Neural progenitor cell (in vitro differentiated cells): ENCODE data around the gene PLA2G4E. TPM values are rescaled to one million over a fixed set of nuclear protein-coding genes. Genes with fewer than 3 reads are reported as not detected.

Source experiments
- DNase-seq: peaks from one replicate; pipeline ENCODE4 v3.0.0-alpha.2; 2016; ENCODE audit warnings: low spot score
- H2AFZ ChIP-seq: fragments of 200-600 bp; sonication (generic); replicated peaks from 2 replicates; pipeline ENCODE4 v1.6.1; 2016; ENCODE audit warnings: antibody characterized with exemption
- H3F3A ChIP-seq: fragments of 200-600 bp; sonication (generic); 2 replicates; pipeline ENCODE4 v1.6.1; 2016; ENCODE audit warnings: antibody characterized with exemption, low read depth
- H3K27ac ChIP-seq: fragments of 200-600 bp; sonication (generic); 2 replicates; pipeline ENCODE4 v1.5.1; 2016; ENCODE audit warnings: mild to moderate bottlenecking
- H3K27me3 ChIP-seq: fragments of 200-600 bp; sonication (generic); 2 replicates; pipeline ENCODE4 v1.6.1; 2016; ENCODE audit warnings: mild to moderate bottlenecking, moderate library complexity
- H3K36me3 ChIP-seq: fragments of 200-600 bp; sonication (generic); 2 replicates; pipeline ENCODE4 v1.5.1; 2016
- H3K4me1 ChIP-seq: fragments of 200-600 bp; sonication (generic); 2 replicates; pipeline ENCODE4 v1.6.1; 2016; ENCODE audit warnings: mixed run types
- H3K4me2 ChIP-seq: fragments of 200-600 bp; sonication (generic); 2 replicates; pipeline ENCODE4 v1.6.1; 2016
- H3K4me3 ChIP-seq: fragments of 200-600 bp; sonication (generic); 2 replicates; pipeline ENCODE4 v1.5.1; 2016
- H3K79me2 ChIP-seq: fragments of 200-600 bp; sonication (generic); 2 replicates; pipeline ENCODE4 v1.6.1; 2016; ENCODE audit warnings: low read depth
- H3K9ac ChIP-seq: fragments of 200-600 bp; sonication (generic); 2 replicates; pipeline ENCODE4 v1.6.1; 2016
- H3K9me3 ChIP-seq: fragments of 200-600 bp; sonication (generic); 2 replicates; pipeline ENCODE4 v1.5.1; 2016; ENCODE audit warnings: low read depth
- H4K20me1 ChIP-seq: fragments of 200-600 bp; sonication (generic); 2 replicates; pipeline ENCODE4 v1.6.1; 2016; ENCODE audit warnings: low read depth
- H3K27ac Mint-ChIP-seq: 3 replicates; pipeline ENCODE4 v1.8.0; 2021; ENCODE audit warnings: mixed read lengths
- H3K27me3 Mint-ChIP-seq: 2 replicates; pipeline ENCODE4 v1.8.0; 2022; ENCODE audit warnings: low read depth, mild to moderate bottlenecking, inconsistent platforms, moderate library complexity, mixed read lengths; ENCODE audit not compliant: insufficient read depth
- H3K36me3 Mint-ChIP-seq: 3 replicates; pipeline ENCODE4 v1.8.0; 2021; ENCODE audit warnings: mixed read lengths
- H3K4me1 Mint-ChIP-seq: 3 replicates; pipeline ENCODE4 v1.8.0; 2021; ENCODE audit warnings: mixed read lengths
- H3K4me3 Mint-ChIP-seq: 3 replicates; pipeline ENCODE4 v1.8.0; 2021; ENCODE audit warnings: mild to moderate bottlenecking, moderate library complexity, mixed read lengths
- H3K9me3 Mint-ChIP-seq: 3 replicates; pipeline ENCODE4 v1.8.0; 2020; ENCODE audit warnings: mixed read lengths
- EZH2 ChIP-seq: fragments of 200-600 bp; sonication (generic); IDR thresholded peaks from 2 replicates; pipeline ENCODE4 v1.6.1; 2017; ENCODE audit warnings: antibody characterized with exemption, mild to moderate bottlenecking, moderate library complexity
- EZH2phosphoT487 ChIP-seq: fragments of 200-600 bp; sonication (generic); IDR thresholded peaks from 2 replicates; pipeline ENCODE4 v1.6.1; 2017; ENCODE audit warnings: antibody characterized with exemption
- total RNA-seq: library from RNA; depleted of rRNA; stranded (reverse); fragments of >200 nt; gene quantifications from 2 replicates; pipeline ENCODE4 v1.2.3, GENCODE V29; 2015; ENCODE audit warnings: low replicate concordance
- TF ChIP-seq, protein P1 (sequence below): fragments of 200-600 bp; sonication (generic); IDR thresholded peaks from 2 replicates; pipeline ENCODE4 v1.5.1; 2017; ENCODE audit warnings: antibody characterized with exemption, mild to moderate bottlenecking

The PLA2G4E gene
- total RNA-seq, 1 donor from 2014 or later: not detected

DNA sequence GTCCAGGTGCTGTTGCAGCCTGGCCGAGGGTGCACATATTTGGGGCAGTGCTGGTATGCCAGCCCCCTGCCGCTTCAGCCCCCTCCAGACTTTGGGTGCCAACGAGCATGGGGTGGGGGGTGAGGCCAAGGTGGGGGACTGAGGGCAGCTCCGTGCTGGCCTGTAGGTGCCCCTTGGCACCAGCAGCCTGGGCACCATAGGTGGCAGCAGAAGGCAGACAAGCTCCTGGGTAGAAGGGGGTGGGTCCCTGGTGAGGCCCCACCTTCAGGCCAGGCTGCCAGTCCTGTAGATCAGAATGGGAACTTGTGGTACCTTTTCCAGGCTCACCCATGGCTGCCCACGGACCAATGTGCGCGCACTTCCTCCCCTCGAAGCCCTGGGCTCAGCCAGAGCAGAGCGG lies 16.1 kb upstream of the PLA2G4E start:
- Mint-ChIP-seq H3K27me3 (peaks cover 3% of the 10 kb centered on the region), H3K4me3 (no peak overlapping the region), H3K9me3 (no peaks in the 10 kb centered on the region), H3K36me3 (no peaks in the 10 kb centered on the region), H3K27ac (no peak overlapping the region), H3K4me1 (peaks cover 10% of the 10 kb centered on the region)
- Histone ChIP-seq H3K4me3 (no peak overlapping the region), H3K9ac (no peak overlapping the region), H3K27me3 (no peaks in the 10 kb centered on the region), H3K27ac (no peak overlapping the region), H3K79me2 (no peaks in the 10 kb centered on the region), H3K36me3 (no peaks in the 10 kb centered on the region), H4K20me1 (no peaks in the 10 kb centered on the region), H3K9me3 (no peaks in the 10 kb centered on the region), H3F3A (no peaks in the 10 kb centered on the region), H2AFZ (no peak overlapping the region), H3K4me2 (no peak overlapping the region), H3K4me1 (no peaks in the 10 kb centered on the region)
- TF ChIP-seq EZH2phosphoT487 (no peak), EZH2 (no peak)
- TF ChIP-seq, protein P1, sequence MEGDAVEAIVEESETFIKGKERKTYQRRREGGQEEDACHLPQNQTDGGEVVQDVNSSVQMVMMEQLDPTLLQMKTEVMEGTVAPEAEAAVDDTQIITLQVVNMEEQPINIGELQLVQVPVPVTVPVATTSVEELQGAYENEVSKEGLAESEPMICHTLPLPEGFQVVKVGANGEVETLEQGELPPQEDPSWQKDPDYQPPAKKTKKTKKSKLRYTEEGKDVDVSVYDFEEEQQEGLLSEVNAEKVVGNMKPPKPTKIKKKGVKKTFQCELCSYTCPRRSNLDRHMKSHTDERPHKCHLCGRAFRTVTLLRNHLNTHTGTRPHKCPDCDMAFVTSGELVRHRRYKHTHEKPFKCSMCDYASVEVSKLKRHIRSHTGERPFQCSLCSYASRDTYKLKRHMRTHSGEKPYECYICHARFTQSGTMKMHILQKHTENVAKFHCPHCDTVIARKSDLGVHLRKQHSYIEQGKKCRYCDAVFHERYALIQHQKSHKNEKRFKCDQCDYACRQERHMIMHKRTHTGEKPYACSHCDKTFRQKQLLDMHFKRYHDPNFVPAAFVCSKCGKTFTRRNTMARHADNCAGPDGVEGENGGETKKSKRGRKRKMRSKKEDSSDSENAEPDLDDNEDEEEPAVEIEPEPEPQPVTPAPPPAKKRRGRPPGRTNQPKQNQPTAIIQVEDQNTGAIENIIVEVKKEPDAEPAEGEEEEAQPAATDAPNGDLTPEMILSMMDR: no peak
- no peak for DNase-seq

DNA sequence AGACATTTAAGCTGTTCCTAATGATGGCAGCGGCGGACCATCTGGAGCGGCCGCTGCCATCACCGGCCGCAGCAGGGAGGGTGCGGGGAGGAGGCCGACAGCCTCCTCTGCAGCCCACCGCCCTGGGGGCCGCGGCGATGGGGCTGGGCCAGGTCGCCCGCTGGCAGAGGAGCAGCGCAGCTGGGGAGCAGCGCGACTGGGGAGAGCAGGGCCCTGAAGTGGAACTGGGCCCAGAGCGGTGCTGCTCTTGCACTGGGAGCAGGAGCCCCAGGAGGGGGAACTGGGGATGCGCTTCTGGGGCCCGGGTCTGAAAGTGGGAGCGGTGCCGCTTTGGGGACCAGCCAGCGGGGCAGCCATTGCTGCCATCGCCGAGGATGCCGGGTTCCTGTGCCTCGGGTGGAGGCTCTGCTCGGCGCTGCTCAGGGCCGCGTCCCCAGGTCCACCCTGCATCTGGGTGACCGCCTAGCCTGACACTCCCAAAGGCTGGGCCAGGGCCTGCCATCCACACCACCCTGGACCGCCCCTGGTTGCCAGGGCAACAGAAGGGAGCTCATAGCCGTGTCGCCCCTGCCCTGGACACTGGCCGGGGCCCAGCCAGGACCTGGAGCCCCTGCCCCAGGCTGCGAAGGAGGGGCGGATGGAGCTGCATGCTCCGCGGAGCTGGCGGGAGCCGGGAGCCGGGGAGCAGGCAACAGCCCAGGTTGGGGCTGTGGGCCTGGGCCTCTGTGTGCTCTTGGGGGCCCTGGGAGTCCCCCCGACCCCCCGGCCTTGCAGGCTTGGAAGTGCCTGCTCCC lies 15.5 kb upstream of the PLA2G4E start:
- Histone ChIP-seq H4K20me1 (no peaks in the 10 kb centered on the region), H3F3A (no peaks in the 10 kb centered on the region), H3K4me1 (no peaks in the 10 kb centered on the region), H3K4me3 (no peak overlapping the region), H3K27me3 (no peaks in the 10 kb centered on the region), H2AFZ (no peak overlapping the region), H3K9ac (no peak overlapping the region), H3K9me3 (no peaks in the 10 kb centered on the region), H3K27ac (no peak overlapping the region), H3K36me3 (no peaks in the 10 kb centered on the region), H3K4me2 (no peak overlapping the region), H3K79me2 (no peaks in the 10 kb centered on the region)
- no peak overlapping the region for H3K27ac Mint-ChIP-seq
- H3K4me1 Mint-ChIP-seq: peaks cover 4% of the 10 kb centered on the region
- no peaks in the 10 kb centered on the region for H3K36me3 Mint-ChIP-seq
- H3K9me3 Mint-ChIP-seq: no peaks in the 10 kb centered on the region
- peaks cover 5% of the 10 kb centered on the region for H3K27me3 Mint-ChIP-seq
- TF ChIP-seq EZH2phosphoT487: no peak
- TF ChIP-seq, protein P1: no peak
- no peak for TF ChIP-seq EZH2
- H3K4me3 Mint-ChIP-seq: no peak overlapping the region
- peak; percentile 25 for DNase-seq

DNA sequence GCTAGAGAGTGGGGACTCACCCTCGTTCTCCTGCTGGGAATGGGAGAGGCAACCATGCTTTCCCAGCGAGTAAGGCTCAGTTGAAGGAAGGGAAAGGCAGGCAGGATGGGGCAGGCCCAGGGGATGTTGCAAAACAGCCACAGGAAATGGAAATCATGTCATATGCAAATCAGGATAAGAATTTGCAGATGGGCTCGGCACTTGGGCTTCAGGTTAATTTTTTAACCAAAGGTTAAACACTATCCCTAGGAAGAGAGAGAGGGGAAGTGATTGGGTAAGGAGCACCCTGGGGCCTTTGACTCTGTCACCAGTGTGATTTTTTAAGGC lies 14.6 kb upstream of the PLA2G4E start:
- no peak overlapping the region for H3K9ac ChIP-seq
- DNase-seq: no peak
- H3K36me3 Mint-ChIP-seq: no peaks in the 10 kb centered on the region
- no peaks in the 10 kb centered on the region for H3K36me3 ChIP-seq
- no peaks in the 10 kb centered on the region for H4K20me1 ChIP-seq
- no peaks in the 10 kb centered on the region for H3K79me2 ChIP-seq
- no peak overlapping the region for H3K27ac ChIP-seq
- TF ChIP-seq, protein P1: no peak
- TF ChIP-seq EZH2 (no peak), EZH2phosphoT487 (no peak)
- H3K27me3 ChIP-seq: no peaks in the 10 kb centered on the region
- H3K9me3 ChIP-seq: no peaks in the 10 kb centered on the region
- H3K4me1 Mint-ChIP-seq: peaks cover 2% of the 10 kb centered on the region
- no peak overlapping the region for H2AFZ ChIP-seq
- no peaks in the 10 kb centered on the region for H3K4me1 ChIP-seq
- no peak overlapping the region for H3K4me3 Mint-ChIP-seq
- no peaks in the 10 kb centered on the region for H3K9me3 Mint-ChIP-seq
- no peak overlapping the region for H3K4me3 ChIP-seq
- H3K27me3 Mint-ChIP-seq: peaks cover 5% of the 10 kb centered on the region
- no peak overlapping the region for H3K27ac Mint-ChIP-seq
- no peak overlapping the region for H3K4me2 ChIP-seq
- H3F3A ChIP-seq: no peaks in the 10 kb centered on the region
